ENCODE results near the gene MIGA1.
"Not testable (repeated sequence)": the region's sequence is repeated elsewhere in the genome, so short reads cannot be mapped to it uniquely, and the experiment has no call there.

The MIGA1 gene

DNA sequence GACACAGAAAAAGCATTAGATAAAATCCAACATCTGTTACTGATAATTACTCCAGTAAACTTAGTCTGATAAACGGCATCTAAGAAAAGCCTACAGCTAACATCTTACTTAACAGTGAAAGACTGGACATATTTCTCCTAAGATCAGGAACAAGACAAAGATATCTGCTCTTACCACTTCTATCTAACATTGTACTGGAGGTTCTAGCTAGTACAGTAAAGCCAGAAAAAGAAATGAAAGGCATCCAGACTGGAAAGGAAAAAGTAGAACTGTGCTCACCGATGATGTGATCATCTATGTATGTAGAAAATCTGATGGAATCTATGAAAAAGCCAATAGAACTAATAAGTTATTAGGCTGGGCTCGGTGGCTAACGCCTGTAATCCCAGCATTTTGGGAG is 130.7 kb downstream of the MIGA1 start:
- DNase-seq (ENCODE audit: low read depth) = no peak

DNA sequence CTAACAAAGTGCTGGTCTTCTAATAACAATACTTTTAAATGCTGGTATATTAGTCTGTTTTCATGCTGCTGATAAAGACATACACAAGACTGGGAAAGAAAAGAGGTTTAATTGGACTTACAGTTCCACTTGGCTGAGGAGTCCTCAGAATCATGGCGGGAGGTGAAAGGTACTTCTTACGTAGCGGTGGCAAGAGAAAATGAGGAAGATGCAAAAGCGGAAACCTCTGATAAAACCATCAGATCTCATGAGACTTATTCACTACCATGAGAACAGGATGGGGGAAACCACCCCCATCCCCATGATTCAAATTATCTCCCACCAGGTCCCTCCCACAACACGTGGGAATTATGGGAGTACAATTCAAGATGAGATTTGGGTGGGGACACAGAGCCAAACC is 139.5 kb downstream of the MIGA1 start:
- DNase-seq (ENCODE audit: low read depth) = not testable (repeated sequence)

DNA sequence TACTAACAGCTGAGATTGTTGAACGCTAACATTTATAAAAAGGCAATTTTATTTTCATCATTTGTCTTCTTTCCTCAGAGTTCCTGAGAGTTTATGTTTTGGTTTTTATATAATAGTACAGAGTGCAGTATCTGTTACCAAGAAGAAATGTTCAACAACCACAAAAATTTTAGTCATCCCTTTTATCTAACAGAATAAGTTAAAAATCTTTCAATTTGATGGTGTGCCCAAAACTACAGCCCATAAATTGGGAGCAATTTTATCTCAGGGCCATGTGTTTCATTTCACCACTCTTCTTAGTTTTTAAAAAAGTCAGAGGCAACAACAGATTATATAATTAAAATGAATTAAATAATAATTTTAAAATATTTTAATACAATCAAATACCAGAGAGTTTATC is 146.1 kb downstream of the MIGA1 start:
- no peak for DNase-seq (ENCODE audit: low read depth)

DNA sequence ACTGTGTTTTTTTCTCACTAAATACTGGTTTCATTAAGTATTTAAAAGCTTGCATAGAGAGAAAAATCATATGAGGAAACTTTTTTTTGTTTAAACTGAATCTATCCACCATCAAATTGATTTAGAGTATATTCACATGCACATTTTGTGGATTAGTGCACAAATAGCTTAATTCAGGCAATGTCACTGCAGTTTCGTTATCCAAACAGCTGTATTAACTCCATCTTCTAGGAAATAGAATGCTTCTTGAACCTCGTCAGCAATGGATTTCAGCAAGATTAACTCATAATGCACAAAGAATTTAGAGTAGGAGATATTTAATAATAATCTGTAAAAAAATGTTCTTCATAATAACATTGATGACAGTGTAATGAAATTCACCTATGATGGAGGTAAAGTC is 146.5 kb downstream of the MIGA1 start:
- DNase-seq (ENCODE audit: low read depth) = no peak

DNA sequence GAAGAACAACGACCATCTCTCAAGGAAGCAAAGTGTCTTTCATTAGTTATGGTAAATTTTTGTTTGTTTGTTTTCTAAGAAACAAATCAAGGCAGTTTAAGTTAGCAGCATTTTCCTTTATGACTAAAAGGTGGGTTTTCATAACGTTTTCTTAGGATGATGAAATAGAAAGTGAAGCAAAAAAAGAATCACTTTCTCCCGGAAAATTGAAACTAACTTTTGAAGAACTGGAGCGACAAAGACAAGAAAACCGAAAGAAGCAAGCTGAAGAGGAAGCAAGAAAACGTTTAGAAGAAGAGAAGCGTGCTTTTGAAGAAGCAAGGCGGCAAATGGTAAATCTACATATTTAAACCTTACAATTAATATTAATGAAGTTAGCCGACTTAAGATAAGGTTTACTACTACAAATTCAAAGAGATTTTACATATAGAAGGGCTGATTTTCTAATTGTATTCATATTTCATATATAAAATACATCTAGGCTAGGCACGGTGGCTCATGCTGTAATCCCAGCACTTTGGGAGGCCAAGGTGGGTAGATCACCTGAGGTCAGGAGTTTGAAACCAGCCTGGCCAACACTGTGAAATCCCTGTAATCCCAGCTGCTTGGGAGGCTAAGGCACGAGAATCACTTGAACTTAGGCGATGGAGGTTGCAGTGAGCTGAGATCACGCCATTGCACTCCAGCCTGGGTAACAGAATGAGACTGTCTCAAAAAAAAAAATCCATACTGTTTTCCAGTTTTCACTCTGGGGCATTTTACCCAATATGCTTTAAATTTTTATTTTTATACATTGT is 147.3 kb downstream of the MIGA1 start:
- DNase-seq (ENCODE audit: low read depth) = no peak

DNA sequence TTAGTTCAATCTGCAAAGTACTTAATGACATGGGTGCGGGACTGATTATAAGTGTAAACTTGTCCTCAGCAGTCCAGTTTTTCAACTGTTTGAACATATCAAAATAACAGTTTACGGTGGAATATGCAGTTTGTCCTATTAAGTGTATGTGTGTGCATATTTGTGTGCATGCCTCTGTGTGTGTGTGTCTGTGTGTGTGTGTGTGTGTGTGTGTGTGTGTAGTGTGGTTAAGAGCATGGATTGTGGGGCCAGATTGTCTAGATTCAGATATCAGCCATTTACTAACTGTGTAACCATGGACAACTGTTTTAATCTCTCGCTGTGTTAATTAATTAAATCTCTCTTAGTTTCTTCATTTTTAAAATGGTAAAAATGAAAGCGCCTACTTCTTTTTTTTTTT is 148.0 kb downstream of the MIGA1 start:
- no peak for DNase-seq (ENCODE audit: low read depth)

Data from ELR (cell line).